Measurements from ENCODE around the gene HS6ST2. TPM values are rescaled to one million over a fixed set of nuclear protein-coding genes. Genes with fewer than 3 reads are reported as not detected.

HS6ST2 gene
- total and polyA plus RNA-seq, 4 donors, result under 0.01 to 1.4 (median 0.01) TPM; not detected in 1

DNA sequence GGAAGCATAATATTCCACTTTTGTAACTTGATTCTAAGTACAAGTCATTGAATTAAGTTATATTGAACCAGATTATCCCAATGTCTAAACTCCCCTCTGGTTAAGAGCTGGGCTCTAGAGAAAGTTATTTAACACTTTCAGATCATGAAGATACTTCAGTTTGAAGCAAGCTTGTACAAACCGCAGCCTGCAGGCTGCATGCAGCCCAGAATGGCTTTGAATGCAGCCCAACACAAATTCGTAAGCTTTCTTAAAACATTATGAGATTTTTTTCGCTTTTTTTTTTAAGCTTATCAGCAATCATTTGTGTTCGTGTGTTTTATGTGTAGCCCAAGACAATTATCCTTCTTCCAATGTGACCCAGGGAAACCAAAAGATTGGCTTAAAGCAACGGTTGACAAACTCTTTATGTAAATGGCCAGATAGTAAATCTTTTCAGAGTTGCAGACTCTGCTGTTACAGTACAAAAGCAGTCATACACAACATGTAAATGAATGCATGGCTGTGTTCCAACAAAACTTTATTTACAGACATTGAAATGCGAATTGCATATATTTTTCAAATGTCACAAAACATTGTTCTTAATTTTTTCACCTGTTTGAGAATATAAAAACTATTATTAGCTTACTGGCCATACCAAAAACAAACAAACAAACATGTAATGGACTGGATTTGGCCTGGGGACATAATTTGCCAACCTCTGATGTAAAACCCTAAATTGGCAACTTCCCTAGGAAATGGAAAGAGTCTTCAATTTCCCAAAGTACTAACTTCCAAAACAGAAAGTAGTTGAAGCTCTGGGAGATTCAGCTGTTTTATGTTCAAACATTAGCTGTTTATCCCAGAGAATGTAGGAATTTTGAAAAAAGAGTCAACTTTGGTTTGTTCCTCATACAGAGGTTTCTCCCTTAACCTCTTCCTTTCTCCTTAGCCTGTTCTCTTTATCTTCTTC lies 268.5 kb downstream of the HS6ST2 start:
- H3K4me3 ChIP-seq (ENCODE audit: low read depth in 1 of 3, low read length in 3 of 3), result no peak overlapping the region
- H3K27ac ChIP-seq (ENCODE audit: low read depth in 1 of 2, low read length in 2 of 2), result no peak overlapping the region
- WGBS, result 71% methylated on average over 6 of the region's 6 CpGs
- no peaks in the 10 kb centered on the region for H3K36me3 ChIP-seq (ENCODE audit: control insufficient read depth in 4 of 4, insufficient read depth in 3 of 4, low read depth in 1 of 4, low read length in 3 of 4)
- H3K27me3 ChIP-seq (ENCODE audit: control insufficient read depth in 4 of 4, insufficient read depth in 4 of 4, low read length in 3 of 4), result peaks cover 0 to 2% (median 0%) of the 10 kb centered on the region in 4 donors
- H3K4me1 ChIP-seq (ENCODE audit: control insufficient read depth in 4 of 4, insufficient read depth in 4 of 4, low read length in 3 of 4), result no peaks in the 10 kb centered on the region
- H3K9ac ChIP-seq (ENCODE audit: low read depth in 1 of 2, low read length in 2 of 2), result no peak overlapping the region
- TF ChIP-seq EGR1 (IDR thresholded peaks at IDR 0.05; ENCODE audit: low read depth in 2 of 2), result no peak
- no peak for TF ChIP-seq HNF4A (conservative IDR thresholded peaks at IDR 0.05)
- no peak for TF ChIP-seq RXRA (IDR thresholded peaks at IDR 0.05)
- TF ChIP-seq, protein P1, sequence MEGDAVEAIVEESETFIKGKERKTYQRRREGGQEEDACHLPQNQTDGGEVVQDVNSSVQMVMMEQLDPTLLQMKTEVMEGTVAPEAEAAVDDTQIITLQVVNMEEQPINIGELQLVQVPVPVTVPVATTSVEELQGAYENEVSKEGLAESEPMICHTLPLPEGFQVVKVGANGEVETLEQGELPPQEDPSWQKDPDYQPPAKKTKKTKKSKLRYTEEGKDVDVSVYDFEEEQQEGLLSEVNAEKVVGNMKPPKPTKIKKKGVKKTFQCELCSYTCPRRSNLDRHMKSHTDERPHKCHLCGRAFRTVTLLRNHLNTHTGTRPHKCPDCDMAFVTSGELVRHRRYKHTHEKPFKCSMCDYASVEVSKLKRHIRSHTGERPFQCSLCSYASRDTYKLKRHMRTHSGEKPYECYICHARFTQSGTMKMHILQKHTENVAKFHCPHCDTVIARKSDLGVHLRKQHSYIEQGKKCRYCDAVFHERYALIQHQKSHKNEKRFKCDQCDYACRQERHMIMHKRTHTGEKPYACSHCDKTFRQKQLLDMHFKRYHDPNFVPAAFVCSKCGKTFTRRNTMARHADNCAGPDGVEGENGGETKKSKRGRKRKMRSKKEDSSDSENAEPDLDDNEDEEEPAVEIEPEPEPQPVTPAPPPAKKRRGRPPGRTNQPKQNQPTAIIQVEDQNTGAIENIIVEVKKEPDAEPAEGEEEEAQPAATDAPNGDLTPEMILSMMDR (IDR thresholded peaks at IDR 0.05; ENCODE audit: low read depth, low read length, missing input control), result no peak
- H3K9me3 ChIP-seq (ENCODE audit: control insufficient read depth in 4 of 4, low read length in 3 of 4), result no peaks in the 10 kb centered on the region
- DNase-seq (ENCODE audit: low spot score), result no peak

DNA sequence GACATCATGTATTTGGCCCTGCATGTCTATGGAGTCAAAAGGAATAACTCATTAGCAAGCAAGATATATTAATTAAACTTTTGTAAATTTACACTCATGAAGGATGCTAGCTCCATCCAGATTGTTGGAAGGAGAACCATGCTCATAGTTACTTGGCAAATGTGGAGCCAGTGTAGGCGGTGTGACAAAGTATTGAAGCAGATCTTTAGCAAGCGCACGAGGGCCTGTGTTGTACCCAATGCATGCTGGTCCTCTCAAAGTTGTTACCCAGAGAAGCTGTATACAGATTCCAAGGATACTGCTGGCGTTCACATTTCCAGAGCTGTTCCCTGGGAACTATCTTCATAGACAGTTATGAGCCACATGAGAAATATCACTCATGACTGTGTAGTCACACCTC lies 273.2 kb downstream of the HS6ST2 start:
- Histone ChIP-seq H3K4me3 (ENCODE audit: low read depth in 1 of 3, low read length in 3 of 3) (no peak overlapping the region), H3K9ac (ENCODE audit: low read depth in 1 of 2, low read length in 2 of 2) (no peak overlapping the region), H3K36me3 (ENCODE audit: control insufficient read depth in 4 of 4, insufficient read depth in 3 of 4, low read depth in 1 of 4, low read length in 3 of 4) (no peaks in the 10 kb centered on the region), H3K4me1 (ENCODE audit: control insufficient read depth in 4 of 4, insufficient read depth in 4 of 4, low read length in 3 of 4) (no peaks in the 10 kb centered on the region), H3K9me3 (ENCODE audit: control insufficient read depth in 4 of 4, low read length in 3 of 4) (no peaks in the 10 kb centered on the region), H3K27me3 (ENCODE audit: control insufficient read depth in 4 of 4, insufficient read depth in 4 of 4, low read length in 3 of 4) (peaks cover 0 to 4% (median 0%) of the 10 kb centered on the region in 4 donors), H3K27ac (ENCODE audit: low read depth in 1 of 2, low read length in 2 of 2) (no peak overlapping the region)
- WGBS, result 92% methylated on average over 4 of the region's 4 CpGs
- DNase-seq (ENCODE audit: low spot score), result no peak
- TF ChIP-seq YY1 (IDR thresholded peaks at IDR 0.05) (no peak), EGR1 (IDR thresholded peaks at IDR 0.05; ENCODE audit: low read depth in 2 of 2) (no peak), GABPA (IDR thresholded peaks at IDR 0.05 in 1 of 2, conservative IDR thresholded peaks at IDR 0.05 in 1 of 2) (no peak), RXRA (IDR thresholded peaks at IDR 0.05) (no peak), HNF4A (conservative IDR thresholded peaks at IDR 0.05) (no peak)
- TF ChIP-seq, protein P2, sequence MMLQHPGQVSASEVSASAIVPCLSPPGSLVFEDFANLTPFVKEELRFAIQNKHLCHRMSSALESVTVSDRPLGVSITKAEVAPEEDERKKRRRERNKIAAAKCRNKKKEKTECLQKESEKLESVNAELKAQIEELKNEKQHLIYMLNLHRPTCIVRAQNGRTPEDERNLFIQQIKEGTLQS (IDR thresholded peaks at IDR 0.05), result no peak

DNA sequence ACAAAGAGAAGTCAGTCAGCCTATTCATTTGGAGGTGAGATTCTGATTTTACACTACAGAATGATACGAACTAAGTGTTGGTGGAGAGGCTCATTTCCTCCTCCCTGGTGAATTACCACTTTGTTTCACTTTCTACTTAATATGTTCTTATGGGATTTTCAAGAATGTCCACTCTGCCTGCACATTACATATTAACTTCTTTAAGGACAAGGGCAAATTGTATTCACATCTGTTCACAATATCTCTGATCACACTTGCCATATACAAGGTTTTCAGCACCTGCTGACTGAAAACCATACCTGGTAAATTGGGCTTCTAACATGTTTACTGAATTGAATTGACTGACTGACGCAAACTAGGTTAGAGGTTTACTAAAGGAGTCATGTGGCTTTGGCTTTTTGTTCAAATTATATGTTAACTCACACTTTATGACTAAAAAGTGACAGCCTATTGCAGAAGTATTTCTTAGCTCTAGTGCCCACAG lies 281.2 kb downstream of the HS6ST2 start:
- Histone ChIP-seq H3K36me3 (ENCODE audit: control insufficient read depth in 4 of 4, insufficient read depth in 3 of 4, low read depth in 1 of 4, low read length in 3 of 4) (no peaks in the 10 kb centered on the region), H3K9ac (ENCODE audit: low read depth in 1 of 2, low read length in 2 of 2) (no peak overlapping the region), H3K4me1 (ENCODE audit: control insufficient read depth in 4 of 4, insufficient read depth in 4 of 4, low read length in 3 of 4) (no peaks in the 10 kb centered on the region), H3K9me3 (ENCODE audit: control insufficient read depth in 4 of 4, low read length in 3 of 4) (no peaks in the 10 kb centered on the region), H3K27me3 (ENCODE audit: control insufficient read depth in 4 of 4, insufficient read depth in 4 of 4, low read length in 3 of 4) (peaks cover 0 to 6% (median 0%) of the 10 kb centered on the region in 4 donors), H3K4me3 (ENCODE audit: low read depth in 1 of 3, low read length in 3 of 3) (no peak overlapping the region), H3K27ac (ENCODE audit: low read depth in 1 of 2, low read length in 2 of 2) (no peak overlapping the region)
- no peak for DNase-seq (ENCODE audit: low spot score)
- WGBS, result 79% methylated on average over 2 of the region's 2 CpGs
- TF ChIP-seq, protein P3, sequence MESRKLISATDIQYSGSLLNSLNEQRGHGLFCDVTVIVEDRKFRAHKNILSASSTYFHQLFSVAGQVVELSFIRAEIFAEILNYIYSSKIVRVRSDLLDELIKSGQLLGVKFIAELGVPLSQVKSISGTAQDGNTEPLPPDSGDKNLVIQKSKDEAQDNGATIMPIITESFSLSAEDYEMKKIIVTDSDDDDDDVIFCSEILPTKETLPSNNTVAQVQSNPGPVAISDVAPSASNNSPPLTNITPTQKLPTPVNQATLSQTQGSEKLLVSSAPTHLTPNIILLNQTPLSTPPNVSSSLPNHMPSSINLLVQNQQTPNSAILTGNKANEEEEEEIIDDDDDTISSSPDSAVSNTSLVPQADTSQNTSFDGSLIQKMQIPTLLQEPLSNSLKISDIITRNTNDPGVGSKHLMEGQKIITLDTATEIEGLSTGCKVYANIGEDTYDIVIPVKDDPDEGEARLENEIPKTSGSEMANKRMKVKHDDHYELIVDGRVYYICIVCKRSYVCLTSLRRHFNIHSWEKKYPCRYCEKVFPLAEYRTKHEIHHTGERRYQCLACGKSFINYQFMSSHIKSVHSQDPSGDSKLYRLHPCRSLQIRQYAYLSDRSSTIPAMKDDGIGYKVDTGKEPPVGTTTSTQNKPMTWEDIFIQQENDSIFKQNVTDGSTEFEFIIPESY (IDR thresholded peaks at IDR 0.05), result no peak
- TF ChIP-seq RXRA (IDR thresholded peaks at IDR 0.05) (no peak), HNF4G (IDR thresholded peaks at IDR 0.05) (no peak), SP1 (IDR thresholded peaks at IDR 0.05) (no peak), TAF1 (conservative IDR thresholded peaks at IDR 0.05) (no peak), FOXA1 (IDR thresholded peaks at IDR 0.05) (no peak), JUND (IDR thresholded peaks at IDR 0.05) (no peak), NR2F2 (IDR thresholded peaks at IDR 0.05) (no peak), RAD21 (IDR thresholded peaks at IDR 0.05) (no peak), YY1 (IDR thresholded peaks at IDR 0.05) (no peak), HNF4A (conservative IDR thresholded peaks at IDR 0.05) (no peak), FOXA2 (IDR thresholded peaks at IDR 0.05) (no peak), EGR1 (IDR thresholded peaks at IDR 0.05; ENCODE audit: low read depth in 2 of 2) (no peak)
- TF ChIP-seq, protein P2 (IDR thresholded peaks at IDR 0.05), result no peak
- TF ChIP-seq, protein P4, sequence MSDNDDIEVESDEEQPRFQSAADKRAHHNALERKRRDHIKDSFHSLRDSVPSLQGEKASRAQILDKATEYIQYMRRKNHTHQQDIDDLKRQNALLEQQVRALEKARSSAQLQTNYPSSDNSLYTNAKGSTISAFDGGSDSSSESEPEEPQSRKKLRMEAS (IDR thresholded peaks at IDR 0.05), result no peak
- TF ChIP-seq, protein P5, sequence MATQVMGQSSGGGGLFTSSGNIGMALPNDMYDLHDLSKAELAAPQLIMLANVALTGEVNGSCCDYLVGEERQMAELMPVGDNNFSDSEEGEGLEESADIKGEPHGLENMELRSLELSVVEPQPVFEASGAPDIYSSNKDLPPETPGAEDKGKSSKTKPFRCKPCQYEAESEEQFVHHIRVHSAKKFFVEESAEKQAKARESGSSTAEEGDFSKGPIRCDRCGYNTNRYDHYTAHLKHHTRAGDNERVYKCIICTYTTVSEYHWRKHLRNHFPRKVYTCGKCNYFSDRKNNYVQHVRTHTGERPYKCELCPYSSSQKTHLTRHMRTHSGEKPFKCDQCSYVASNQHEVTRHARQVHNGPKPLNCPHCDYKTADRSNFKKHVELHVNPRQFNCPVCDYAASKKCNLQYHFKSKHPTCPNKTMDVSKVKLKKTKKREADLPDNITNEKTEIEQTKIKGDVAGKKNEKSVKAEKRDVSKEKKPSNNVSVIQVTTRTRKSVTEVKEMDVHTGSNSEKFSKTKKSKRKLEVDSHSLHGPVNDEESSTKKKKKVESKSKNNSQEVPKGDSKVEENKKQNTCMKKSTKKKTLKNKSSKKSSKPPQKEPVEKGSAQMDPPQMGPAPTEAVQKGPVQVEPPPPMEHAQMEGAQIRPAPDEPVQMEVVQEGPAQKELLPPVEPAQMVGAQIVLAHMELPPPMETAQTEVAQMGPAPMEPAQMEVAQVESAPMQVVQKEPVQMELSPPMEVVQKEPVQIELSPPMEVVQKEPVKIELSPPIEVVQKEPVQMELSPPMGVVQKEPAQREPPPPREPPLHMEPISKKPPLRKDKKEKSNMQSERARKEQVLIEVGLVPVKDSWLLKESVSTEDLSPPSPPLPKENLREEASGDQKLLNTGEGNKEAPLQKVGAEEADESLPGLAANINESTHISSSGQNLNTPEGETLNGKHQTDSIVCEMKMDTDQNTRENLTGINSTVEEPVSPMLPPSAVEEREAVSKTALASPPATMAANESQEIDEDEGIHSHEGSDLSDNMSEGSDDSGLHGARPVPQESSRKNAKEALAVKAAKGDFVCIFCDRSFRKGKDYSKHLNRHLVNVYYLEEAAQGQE (IDR thresholded peaks at IDR 0.05), result no peak
